Upper lobe of right lung (tissue), 1 donor: ENCODE measurements around the gene TNS1. TPM values are rescaled to one million over a fixed set of nuclear protein-coding genes. Genes with fewer than 3 reads are reported as not detected.
"Not testable (repeated sequence)": the region's sequence is repeated elsewhere in the genome, so short reads cannot be mapped to it uniquely, and the experiment has no call there.

ENCODE experiments used
- ATAC-seq: fragments of 200-7000 bp; cut with Tn5 transposase; one replicate; pipeline ENCODE4 v1.9.1; 2020; ENCODE audit warnings: mild to moderate bottlenecking, moderate library complexity
- DNase-seq: peaks from one replicate; pipeline ENCODE4 v3.0.0-alpha.2; 2020
- H3K27ac ChIP-seq: fragments of 200-600 bp; one replicate; pipeline ENCODE4 v1.8.0; 2022
- H3K27me3 ChIP-seq: fragments of 200-600 bp; one replicate; pipeline ENCODE4 v1.8.0; 2022; ENCODE audit warnings: mild to moderate bottlenecking
- H3K36me3 ChIP-seq: fragments of 200-600 bp; one replicate; pipeline ENCODE4 v1.8.0; 2022
- H3K4me1 ChIP-seq: fragments of 200-600 bp; one replicate; pipeline ENCODE4 v1.8.0; 2022
- H3K4me3 ChIP-seq: fragments of 200-600 bp; one replicate; pipeline ENCODE4 v1.8.0; 2022; ENCODE audit warnings: mild to moderate bottlenecking
- H3K9me3 ChIP-seq: fragments of 200-600 bp; one replicate; pipeline ENCODE4 v1.8.0; 2022
- CTCF ChIP-seq: fragments of 200-600 bp; IDR thresholded peaks from one replicate; pipeline ENCODE4 v1.8.0; 2022; ENCODE audit warnings: antibody characterized with exemption
- intact Hi-C: fragments of 100-400 bp; cut with DNase I; formaldehyde crosslinking; loops from one replicate; pipeline ENCODE4 v1.11.0; 2022
- total RNA-seq: library from RNA; stranded (reverse); fragmentation: NEBNext Ultra II Directional; extraction: Animal tissue kit (Norgen Biotek cat#: 25700); gene quantifications from one replicate; pipeline ENCODE4 v1.2.1, GENCODE V29; 2021
- donor health status: DM: no; HTN: yes; CAD: no; lungs with severe emphysema.

Gene TNS1
- total RNA-seq, 1 donor from 2014 or later = 669 TPM

GRCh38 chr2:218021536-218022071 is 18.8 kb upstream of the TNS1 start:
- Histone ChIP-seq H3K27me3 (no peaks in the 10 kb centered on the region), H3K27ac (no peak overlapping the region), H3K4me3 (no peak overlapping the region), H3K4me1 (peaks cover 13% of the 10 kb centered on the region), H3K36me3 (no peaks in the 10 kb centered on the region), H3K9me3 (no peaks in the 10 kb centered on the region)
- TF ChIP-seq CTCF = no peak
- intact Hi-C loops = no loop called here
- DNase-seq = peak; percentile 62
- no peak for ATAC-seq

GRCh38 chr2:218020966-218021535 is 18.3 kb upstream of the TNS1 start:
- Histone ChIP-seq H3K27me3 (no peaks in the 10 kb centered on the region), H3K4me3 (no peak overlapping the region), H3K36me3 (no peaks in the 10 kb centered on the region), H3K27ac (no peak overlapping the region), H3K9me3 (no peaks in the 10 kb centered on the region), H3K4me1 (peaks cover 13% of the 10 kb centered on the region)
- DNase-seq (peak; percentile 54), ATAC-seq (no peak)
- TF ChIP-seq CTCF = no peak
- intact Hi-C loops = no loop called here

- peak; percentile 38 for DNase-seq
Measured at GRCh38 chr2:218020281-218020680, 17.5 kb upstream of the TNS1 start.

GRCh38 chr2:218019411-218020060 is 16.7 kb upstream of the TNS1 start:
- H3K9me3 ChIP-seq = no peaks in the 10 kb centered on the region
- peak; percentile 7 for ATAC-seq
- H3K36me3 ChIP-seq = no peaks in the 10 kb centered on the region
- H3K27ac ChIP-seq = no peak overlapping the region
- DNase-seq = peak; percentile 32
- H3K4me3 ChIP-seq = no peak overlapping the region
- no peak for TF ChIP-seq CTCF
- intact Hi-C loops = no loop called here
- no peaks in the 10 kb centered on the region for H3K27me3 ChIP-seq
- peaks cover 13% of the 10 kb centered on the region for H3K4me1 ChIP-seq

More at GRCh38 chr2:218020281-218020680, 17.5 kb upstream of the TNS1 start:
- TF ChIP-seq CTCF = no peak
- Histone ChIP-seq H3K4me1 (peaks cover 13% of the 10 kb centered on the region), H3K36me3 (no peaks in the 10 kb centered on the region), H3K27me3 (no peaks in the 10 kb centered on the region), H3K4me3 (no peak overlapping the region), H3K27ac (no peak overlapping the region), H3K9me3 (no peaks in the 10 kb centered on the region)
- intact Hi-C loops = no loop called here
- ATAC-seq = no peak

GRCh38 chr2:218018842-218019125 is 16.0 kb upstream of the TNS1 start:
- H3K27ac ChIP-seq = not testable (repeated sequence)

GRCh38 chr2:218017211-218018053 is 14.6 kb upstream of the TNS1 start:
- no peak for TF ChIP-seq CTCF
- Histone ChIP-seq H3K9me3 (no peaks in the 10 kb centered on the region), H3K4me3 (no peak overlapping the region), H3K36me3 (no peaks in the 10 kb centered on the region), H3K4me1 (peaks cover 13% of the 10 kb centered on the region), H3K27me3 (no peaks in the 10 kb centered on the region), H3K27ac (peak overlapping the region; percentile 30)
- DNase-seq (peak; percentile 38), ATAC-seq (peak; percentile 29)
- intact Hi-C loops = no loop called here

More at GRCh38 chr2:218018842-218019125, 16.0 kb upstream of the TNS1 start:
- intact Hi-C loops, H3K9me3 ChIP-seq, H3K4me3 ChIP-seq, ATAC-seq, H3K27me3 ChIP-seq, H3K36me3 ChIP-seq: not testable (repeated sequence)
- DNase-seq = peak; percentile 3
- peaks cover 13% of the 10 kb centered on the region for H3K4me1 ChIP-seq
